Measurements from ENCODE around the gene DGCR6L. TPM values are rescaled to one million over a fixed set of nuclear protein-coding genes. Genes with fewer than 3 reads are reported as not detected.
"Not testable (repeated sequence)": the region's sequence is repeated elsewhere in the genome, so short reads cannot be mapped to it uniquely, and the experiment has no call there.

The DGCR6L gene
- total RNA-seq, 4 donors from 2014 or later = 17.2 to 101 (median 34.9) TPM

GRCh38 chr22:20305894-20306645, 13.8 kb downstream of the DGCR6L start:
- DNase-seq = no peak

GRCh38 chr22:20305230-20305893, 14.5 kb downstream of the DGCR6L start:
- H3K4me1 ChIP-seq; H3K27ac ChIP-seq; H3K27me3 ChIP-seq; H3K36me3 ChIP-seq; H3K4me3 ChIP-seq; DNase-seq; H3K9me3 ChIP-seq; intact Hi-C loops (cut with DNase I; ENCODE audit: low total_unique reads): not testable (repeated sequence)

More at GRCh38 chr22:20305894-20306645, 13.8 kb downstream of the DGCR6L start:
- no peak overlapping the region for H3K4me3 ChIP-seq
- intact Hi-C loops (cut with DNase I; ENCODE audit: low total_unique reads) = no loop called here
- H3K9me3 ChIP-seq = no peaks in the 10 kb centered on the region
- no peak for TF ChIP-seq POLR2A (IDR thresholded peaks at IDR 0.05)
- TF ChIP-seq CTCF (IDR thresholded peaks at IDR 0.05) = no peak
- no peak overlapping the region for H3K27ac ChIP-seq
- H3K36me3 ChIP-seq = no peaks in the 10 kb centered on the region
- H3K27me3 ChIP-seq = no peaks in the 10 kb centered on the region
- H3K4me1 ChIP-seq = no peaks in the 10 kb centered on the region

- no peak overlapping the region for H3K27ac ChIP-seq
- no peaks in the 10 kb centered on the region for H3K36me3 ChIP-seq
- no peak for DNase-seq
- no peaks in the 10 kb centered on the region for H3K9me3 ChIP-seq
- peaks cover 0 to 5% of the 10 kb centered on the region in 2 donors for H3K4me1 ChIP-seq
- TF ChIP-seq POLR2A (IDR thresholded peaks at IDR 0.05) (no peak), CTCF (IDR thresholded peaks at IDR 0.05) (no peak)
- H3K4me3 ChIP-seq = no peak overlapping the region
- intact Hi-C loops (cut with DNase I; ENCODE audit: low total_unique reads) = no loop called here
- H3K27me3 ChIP-seq = no peaks in the 10 kb centered on the region
Measured at GRCh38 chr22:20304646-20305045, 15.2 kb downstream of the DGCR6L start.

- intact Hi-C loops (cut with DNase I; ENCODE audit: low total_unique reads); H3K4me3 ChIP-seq; H3K36me3 ChIP-seq; H3K27me3 ChIP-seq; H3K4me1 ChIP-seq; H3K9me3 ChIP-seq; DNase-seq; H3K27ac ChIP-seq: not testable (repeated sequence)
Measured at GRCh38 chr22:20303229-20303534, 16.7 kb downstream of the DGCR6L start.

- TF ChIP-seq POLR2A (IDR thresholded peaks at IDR 0.05) (no peak), CTCF (IDR thresholded peaks at IDR 0.05) (no peak)
- no peaks in the 10 kb centered on the region for H3K27me3 ChIP-seq
- intact Hi-C loops (cut with DNase I; ENCODE audit: low total_unique reads) = no loop called here
Measured at GRCh38 chr22:20302438-20303228, 17.2 kb downstream of the DGCR6L start.

GRCh38 chr22:20299746-20300136, 20.1 kb downstream of the DGCR6L start:
- no peak for TF ChIP-seq CTCF (IDR thresholded peaks at IDR 0.05)
- TF ChIP-seq POLR2A (IDR thresholded peaks at IDR 0.05) = no peak
- peak in 1 of 2 donors; percentile 40 for DNase-seq
- Histone ChIP-seq H3K4me3 (peak overlapping the region; percentile 39 to 47), H3K4me1 (peaks cover 0 to 9% of the 10 kb centered on the region in 2 donors), H3K36me3 (no peaks in the 10 kb centered on the region), H3K27ac (no peak overlapping the region), H3K9me3 (no peaks in the 10 kb centered on the region), H3K27me3 (no peaks in the 10 kb centered on the region)
- intact Hi-C loops (cut with DNase I; ENCODE audit: low total_unique reads) = no loop called here

More at GRCh38 chr22:20302438-20303228, 17.2 kb downstream of the DGCR6L start:
- H3K9me3 ChIP-seq = no peaks in the 10 kb centered on the region
- H3K27ac ChIP-seq = no peak overlapping the region
- no peak overlapping the region for H3K4me3 ChIP-seq
- no peak for DNase-seq
- H3K4me1 ChIP-seq = peaks cover 0 to 9% of the 10 kb centered on the region in 2 donors
- H3K36me3 ChIP-seq = no peaks in the 10 kb centered on the region

Data from uterus (tissue), 4 donors.